AG04449 (cell line): ENCODE measurements around the gene MNAT1.

Experiments
- CTCF ChIA-PET: fragments of 350-600 bp; formaldehyde crosslinking; extraction: SDS; loops from one replicate; lab custom pipeline; 2021; ENCODE audit warnings: antibody characterized with exemption; lab: Yijun Ruan, JAX
- POLR2A ChIA-PET: fragments of 400-600, 350-600 bp; formaldehyde crosslinking; extraction: SDS; loops from one replicate; lab custom pipeline; 2020; ENCODE audit warnings: antibody characterized with exemption, inconsistent platforms; lab: Yijun Ruan, JAX
- DNase-seq: peaks from one replicate; pipeline ENCODE4 v3.0.0-alpha.2; 2010; ENCODE audit warnings: low read depth, low spot score
- H3K4me3 ChIP-seq: 2 replicates; pipeline ENCODE4 v1.5.1; 2011; ENCODE audit warnings: low read depth, mild to moderate bottlenecking, control low read depth, low read length
- TF ChIP-seq, protein P1 (sequence below): IDR thresholded peaks from one replicate; pipeline ENCODE4 v1.5.1; 2011; ENCODE audit warnings: mild to moderate bottlenecking, moderate library complexity, low read length, control low read depth, inconsistent platforms; ENCODE audit not compliant: insufficient read depth; ENCODE audit errors: missing control alignments

MNAT1 gene

DNA sequence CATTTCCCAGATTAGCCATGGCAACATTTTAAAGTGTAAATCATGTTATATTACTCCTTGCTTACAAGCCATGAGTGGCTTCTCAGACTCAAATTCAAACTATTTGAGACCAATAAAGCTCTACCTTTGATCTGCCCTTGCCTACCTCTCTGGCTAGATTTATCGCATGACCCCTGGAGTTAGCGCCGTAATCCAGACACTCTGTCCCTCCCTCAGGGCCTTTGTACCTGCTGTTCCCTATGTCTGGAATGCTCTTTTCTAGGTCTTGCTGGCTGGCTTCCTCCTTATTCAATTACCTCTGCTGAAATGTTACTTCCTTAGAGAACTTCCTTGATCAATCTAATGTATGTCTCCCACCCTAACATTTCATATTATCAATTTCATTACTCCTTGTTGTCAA, 26.7 kb upstream of the MNAT1 start:
- TF ChIP-seq, protein P1, sequence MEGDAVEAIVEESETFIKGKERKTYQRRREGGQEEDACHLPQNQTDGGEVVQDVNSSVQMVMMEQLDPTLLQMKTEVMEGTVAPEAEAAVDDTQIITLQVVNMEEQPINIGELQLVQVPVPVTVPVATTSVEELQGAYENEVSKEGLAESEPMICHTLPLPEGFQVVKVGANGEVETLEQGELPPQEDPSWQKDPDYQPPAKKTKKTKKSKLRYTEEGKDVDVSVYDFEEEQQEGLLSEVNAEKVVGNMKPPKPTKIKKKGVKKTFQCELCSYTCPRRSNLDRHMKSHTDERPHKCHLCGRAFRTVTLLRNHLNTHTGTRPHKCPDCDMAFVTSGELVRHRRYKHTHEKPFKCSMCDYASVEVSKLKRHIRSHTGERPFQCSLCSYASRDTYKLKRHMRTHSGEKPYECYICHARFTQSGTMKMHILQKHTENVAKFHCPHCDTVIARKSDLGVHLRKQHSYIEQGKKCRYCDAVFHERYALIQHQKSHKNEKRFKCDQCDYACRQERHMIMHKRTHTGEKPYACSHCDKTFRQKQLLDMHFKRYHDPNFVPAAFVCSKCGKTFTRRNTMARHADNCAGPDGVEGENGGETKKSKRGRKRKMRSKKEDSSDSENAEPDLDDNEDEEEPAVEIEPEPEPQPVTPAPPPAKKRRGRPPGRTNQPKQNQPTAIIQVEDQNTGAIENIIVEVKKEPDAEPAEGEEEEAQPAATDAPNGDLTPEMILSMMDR = no peak
- CTCF ChIA-PET = no interaction called here
- POLR2A ChIA-PET = no interaction called here
- no peak overlapping the region for H3K4me3 ChIP-seq
- no peak for DNase-seq

DNA sequence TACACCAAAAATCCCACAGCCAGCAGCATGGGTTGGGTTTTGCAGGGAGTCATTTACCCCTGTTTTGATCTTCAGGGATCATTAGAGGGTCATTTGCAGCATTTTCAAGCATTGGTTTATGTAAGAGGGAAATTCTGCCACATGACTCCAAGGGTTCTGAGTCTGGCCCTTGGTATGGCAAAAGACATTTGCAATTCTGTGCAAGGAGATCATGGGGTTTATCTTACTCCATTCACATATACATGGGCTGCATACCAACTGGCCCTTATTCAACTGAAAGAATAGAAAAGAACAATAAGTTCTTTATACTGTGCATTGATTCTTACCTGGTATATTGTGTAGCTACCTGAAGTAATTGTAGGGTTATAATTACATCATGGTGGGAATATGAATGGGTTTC, 24.1 kb upstream of the MNAT1 start:
- DNase-seq = no peak
- TF ChIP-seq, protein P1 = no peak
- ChIA-PET POLR2A (no interaction called here), CTCF (interaction anchor here (0.5 kb wide), 1 partner anchor 748 kb away, joined by 3 read pairs; no protein-coding TSS in a partner anchor)
- H3K4me3 ChIP-seq = no peak overlapping the region

DNA sequence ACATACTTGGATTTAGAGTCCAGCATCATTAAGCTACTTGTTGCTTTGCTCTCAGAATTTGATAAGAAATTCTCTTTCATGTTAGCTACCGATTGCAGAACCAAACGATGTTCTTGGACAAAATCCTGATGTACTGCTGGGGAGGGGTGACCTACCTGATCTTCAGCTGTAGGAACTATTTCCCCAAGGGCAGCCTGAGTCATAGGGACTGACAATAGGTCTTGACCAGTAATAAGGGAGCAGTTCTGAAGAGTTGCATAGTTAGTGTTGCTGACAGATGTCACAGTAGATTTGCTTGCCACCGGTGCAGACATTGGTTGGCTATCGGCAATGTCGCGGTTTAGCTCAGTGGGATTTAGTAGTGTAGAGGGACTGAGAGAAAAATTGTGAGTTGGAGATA, 21.0 kb upstream of the MNAT1 start:
- TF ChIP-seq, protein P1 = no peak
- DNase-seq = no peak
- no peak overlapping the region for H3K4me3 ChIP-seq
- ChIA-PET POLR2A (no interaction called here), CTCF (no interaction called here)

DNA sequence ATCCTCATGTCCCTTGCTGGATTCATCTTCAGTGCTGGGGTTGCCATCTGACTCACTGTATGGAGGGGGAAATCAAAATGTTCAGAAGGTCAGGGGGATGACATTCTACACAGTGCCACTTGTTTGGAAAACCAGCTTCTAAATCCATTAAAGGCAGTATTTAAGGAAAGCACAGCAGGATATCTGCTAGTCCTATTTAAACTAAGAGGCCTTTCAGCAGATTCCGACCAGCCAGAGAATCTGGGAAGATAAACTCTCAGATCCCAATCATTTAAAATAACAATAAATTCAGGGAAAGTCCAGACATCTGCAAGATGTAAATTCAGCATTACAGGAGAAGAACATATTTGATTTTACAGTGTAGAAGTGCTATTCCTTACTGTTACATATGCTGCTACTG, 14.2 kb upstream of the MNAT1 start:
- TF ChIP-seq, protein P1 = no peak
- ChIA-PET POLR2A (no interaction called here), CTCF (interaction anchor here (1.1 to 2.1 kb wide), 5 partner anchors 260 to 539 kb away, joined by 3 to 6 read pairs (median 3); no protein-coding TSS in a partner anchor)
- no peak for DNase-seq
- no peak overlapping the region; the same call in 1 of the 2 replicates for H3K4me3 ChIP-seq

DNA sequence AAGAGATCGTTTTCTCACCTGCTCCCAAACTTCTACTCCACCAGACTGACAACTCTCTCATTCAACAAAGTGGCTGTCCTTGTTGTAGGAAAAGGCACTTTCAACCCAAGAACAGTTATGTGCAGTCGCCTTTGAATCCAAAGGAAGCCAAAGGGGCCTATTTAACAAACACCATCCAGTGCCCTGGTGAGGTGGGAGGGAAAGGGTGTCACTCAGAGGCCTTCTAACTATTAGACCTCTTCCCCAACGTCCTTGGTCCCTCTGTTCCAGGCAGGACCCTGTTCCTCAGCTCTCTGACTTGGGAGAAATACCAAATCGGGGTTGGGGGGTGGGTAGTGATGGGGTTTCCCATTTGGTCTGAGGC, 13.6 kb upstream of the MNAT1 start:
- no peak for DNase-seq
- ChIA-PET CTCF (interaction anchor here (1.2 to 2.1 kb wide), 7 partner anchors 64 to 547 kb away, joined by 3 to 6 read pairs (median 3); no protein-coding TSS in a partner anchor), POLR2A (interaction anchor here (1.7 kb wide), 1 partner anchor 259 kb away, joined by 3 read pairs; no protein-coding TSS in a partner anchor)
- peak overlapping the region; percentile 82 for H3K4me3 ChIP-seq
- TF ChIP-seq, protein P1 = no peak

DNA sequence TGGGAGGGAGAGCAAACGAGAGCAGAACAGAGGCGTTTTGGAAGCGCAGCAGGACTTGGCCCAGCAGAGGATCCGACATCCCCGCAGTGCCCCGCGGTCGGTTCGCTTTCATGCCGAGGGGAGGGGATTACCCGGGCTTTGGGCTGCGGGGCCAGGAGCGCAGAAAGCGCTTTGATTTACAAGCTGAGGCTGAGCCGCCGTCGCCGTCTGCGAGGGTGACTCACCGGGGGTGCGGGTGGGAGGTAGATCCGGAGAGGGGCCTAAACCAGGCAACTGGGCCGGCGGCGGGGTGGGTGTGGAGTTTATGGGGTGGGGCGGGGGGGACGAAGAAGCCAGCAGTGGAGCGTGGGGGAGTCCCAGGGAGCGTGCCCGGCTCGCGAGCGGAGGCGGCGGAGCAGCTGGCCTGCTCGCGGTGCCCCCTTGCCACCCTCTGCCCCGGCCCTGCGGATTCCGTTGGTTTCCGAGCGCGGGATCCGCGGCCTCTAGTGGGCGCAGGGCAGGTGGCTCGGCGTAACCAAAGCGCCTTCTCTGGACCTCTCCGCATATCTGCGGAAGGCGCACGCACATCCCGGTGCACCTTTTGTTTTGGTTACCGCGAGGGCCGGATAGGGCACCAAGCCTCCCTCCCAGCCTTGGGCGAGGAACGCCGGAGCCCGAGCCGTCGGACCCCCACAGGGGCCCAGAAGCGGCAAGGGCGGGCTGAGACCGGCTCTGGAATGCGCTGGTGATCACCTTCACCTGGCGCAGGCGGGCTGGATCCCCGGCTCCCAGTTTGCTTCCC, 13.0 kb upstream of the MNAT1 start:
- H3K4me3 ChIP-seq = peak overlapping the region; percentile 82
- DNase-seq = no peak
- POLR2A ChIA-PET = interaction anchor here (0.8 to 1.7 kb wide), 2 partner anchors 65 to 259 kb away, joined by 3 read pairs; no protein-coding TSS in a partner anchor
- CTCF ChIA-PET = interaction anchor here (0.8 to 2.1 kb wide), 10 partner anchors 65 to 546 kb away, joined by 3 to 6 read pairs (median 3); no protein-coding TSS in a partner anchor
- TF ChIP-seq, protein P1 = peak; percentile 63
